GM23338 (cell line): Measurements from ENCODE around the gene CACNB2.

ENCODE experiments used
- CREB1 ChIP-seq: fragments of 250-450 bp; sonication (Bioruptor Pico); IDR thresholded peaks from 2 replicates; pipeline ENCODE4 v1.5.0; 2020; ENCODE audit warnings: low read depth, mild to moderate bottlenecking, moderate library complexity
- EZH2 ChIP-seq: fragments of 200-600 bp; sonication (generic); IDR thresholded peaks from one replicate; pipeline ENCODE4 v1.8.0; 2017; ENCODE audit warnings: antibody characterized with exemption, mild to moderate bottlenecking, low read depth; ENCODE audit not compliant: unreplicated experiment
- EZH2phosphoT487 ChIP-seq: fragments of 200-600 bp; sonication (generic); IDR thresholded peaks from one replicate; pipeline ENCODE4 v1.8.1; 2018; ENCODE audit warnings: antibody characterized with exemption; ENCODE audit not compliant: unreplicated experiment
- JUNB ChIP-seq: IDR thresholded peaks from one replicate; pipeline ENCODE4 v1.6.1; 2016; ENCODE audit warnings: antibody characterized with exemption; ENCODE audit not compliant: unreplicated experiment
- NANOG ChIP-seq: IDR thresholded peaks from 2 replicates; pipeline ENCODE4 v1.6.1; 2016; ENCODE audit warnings: antibody characterized with exemption, borderline replicate concordance
- POLR2AphosphoS5 ChIP-seq: IDR thresholded peaks from 2 replicates; pipeline ENCODE4 v1.6.1; 2016; ENCODE audit warnings: antibody characterized with exemption, low read depth
- REST ChIP-seq: IDR thresholded peaks from one replicate; pipeline ENCODE4 v1.6.1; 2018; ENCODE audit warnings: antibody characterized with exemption; ENCODE audit not compliant: unreplicated experiment
- ZNF114 ChIP-seq: fragments of 250-450 bp; sonication (Bioruptor Pico); IDR thresholded peaks from 2 replicates; pipeline ENCODE4 v1.5.0; 2020; ENCODE audit warnings: mild to moderate bottlenecking, moderate library complexity
- TF ChIP-seq, protein P1 (sequence below), 2 experiments: fragments of 200-600 bp in 1 of 2; sonication (generic) in 1 of 2; conservative IDR thresholded peaks; 2 replicates each; pipeline versions ENCODE4 v1.5.1 to v1.6.1; 2016 to 2017; ENCODE audit warnings: antibody characterized with exemption in 2 of 2, low read depth in 2 of 2, mild to moderate bottlenecking in 2 of 2, moderate library complexity in 1 of 2
- TF ChIP-seq, protein P2 (sequence below): IDR thresholded peaks from 2 replicates; pipeline ENCODE4 v1.6.1; 2016; ENCODE audit warnings: antibody characterized with exemption

- TF ChIP-seq EZH2: no peak
- TF ChIP-seq, protein P1, sequence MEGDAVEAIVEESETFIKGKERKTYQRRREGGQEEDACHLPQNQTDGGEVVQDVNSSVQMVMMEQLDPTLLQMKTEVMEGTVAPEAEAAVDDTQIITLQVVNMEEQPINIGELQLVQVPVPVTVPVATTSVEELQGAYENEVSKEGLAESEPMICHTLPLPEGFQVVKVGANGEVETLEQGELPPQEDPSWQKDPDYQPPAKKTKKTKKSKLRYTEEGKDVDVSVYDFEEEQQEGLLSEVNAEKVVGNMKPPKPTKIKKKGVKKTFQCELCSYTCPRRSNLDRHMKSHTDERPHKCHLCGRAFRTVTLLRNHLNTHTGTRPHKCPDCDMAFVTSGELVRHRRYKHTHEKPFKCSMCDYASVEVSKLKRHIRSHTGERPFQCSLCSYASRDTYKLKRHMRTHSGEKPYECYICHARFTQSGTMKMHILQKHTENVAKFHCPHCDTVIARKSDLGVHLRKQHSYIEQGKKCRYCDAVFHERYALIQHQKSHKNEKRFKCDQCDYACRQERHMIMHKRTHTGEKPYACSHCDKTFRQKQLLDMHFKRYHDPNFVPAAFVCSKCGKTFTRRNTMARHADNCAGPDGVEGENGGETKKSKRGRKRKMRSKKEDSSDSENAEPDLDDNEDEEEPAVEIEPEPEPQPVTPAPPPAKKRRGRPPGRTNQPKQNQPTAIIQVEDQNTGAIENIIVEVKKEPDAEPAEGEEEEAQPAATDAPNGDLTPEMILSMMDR (conservative IDR thresholded peaks at IDR 0.05; ENCODE audit: low read depth in 2 of 2): no peak
- TF ChIP-seq POLR2AphosphoS5: no peak
- TF ChIP-seq JUNB: no peak
- TF ChIP-seq CREB1: no peak
- no peak for TF ChIP-seq NANOG
- no peak for TF ChIP-seq EZH2phosphoT487
- no peak for TF ChIP-seq ZNF114 (CRISPR knock-in tag)
- TF ChIP-seq REST: no peak
- TF ChIP-seq, protein P2, sequence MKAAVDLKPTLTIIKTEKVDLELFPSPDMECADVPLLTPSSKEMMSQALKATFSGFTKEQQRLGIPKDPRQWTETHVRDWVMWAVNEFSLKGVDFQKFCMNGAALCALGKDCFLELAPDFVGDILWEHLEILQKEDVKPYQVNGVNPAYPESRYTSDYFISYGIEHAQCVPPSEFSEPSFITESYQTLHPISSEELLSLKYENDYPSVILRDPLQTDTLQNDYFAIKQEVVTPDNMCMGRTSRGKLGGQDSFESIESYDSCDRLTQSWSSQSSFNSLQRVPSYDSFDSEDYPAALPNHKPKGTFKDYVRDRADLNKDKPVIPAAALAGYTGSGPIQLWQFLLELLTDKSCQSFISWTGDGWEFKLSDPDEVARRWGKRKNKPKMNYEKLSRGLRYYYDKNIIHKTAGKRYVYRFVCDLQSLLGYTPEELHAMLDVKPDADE: no peak
These were observed 191.8 kb downstream of the CACNB2 start for GRCh38 chr10:18332048-18332447.
